ENCODE data around the gene ARHGAP32.
"Not testable (repeated sequence)": the region's sequence is repeated elsewhere in the genome, so short reads cannot be mapped to it uniquely, and the experiment has no call there.

Gene ARHGAP32

GRCh38 chr11:129195682-129196081 is 3.6 kb upstream of the ARHGAP32 start:
- no peak for DNase-seq

- no peak for DNase-seq
Measured at GRCh38 chr11:129191649-129192048, 476 bp downstream of the ARHGAP32 start.

- DNase-seq: no peak
Measured at GRCh38 chr11:129190087-129190486, 2.0 kb downstream of the ARHGAP32 start.

- no peak for DNase-seq
Measured at GRCh38 chr11:129189646-129190045, 2.5 kb downstream of the ARHGAP32 start.

GRCh38 chr11:129185082-129185481 is 7.0 kb downstream of the ARHGAP32 start:
- not testable (repeated sequence) for DNase-seq

- no peak for DNase-seq
Measured at GRCh38 chr11:129184581-129184980, 7.5 kb downstream of the ARHGAP32 start.

- DNase-seq: no peak
Measured at GRCh38 chr11:129167315-129167714, 24.8 kb downstream of the ARHGAP32 start.

GRCh38 chr11:129163714-129164164 is 28.4 kb downstream of the ARHGAP32 start:
- no peak for DNase-seq

GRCh38 chr11:129157080-129157479 is 35.0 kb downstream of the ARHGAP32 start:
- DNase-seq: not testable (repeated sequence)

- no peak for DNase-seq
Measured at GRCh38 chr11:129155745-129156144, 36.4 kb downstream of the ARHGAP32 start.

- DNase-seq: no peak
Measured at GRCh38 chr11:129148487-129148886, 43.6 kb downstream of the ARHGAP32 start.

GRCh38 chr11:129146191-129146590 is 45.9 kb downstream of the ARHGAP32 start:
- DNase-seq: no peak

GRCh38 chr11:129145276-129145675 is 46.8 kb downstream of the ARHGAP32 start:
- no peak for DNase-seq

GRCh38 chr11:129144256-129144655 is 47.9 kb downstream of the ARHGAP32 start:
- DNase-seq: no peak

GRCh38 chr11:129143335-129143734 is 48.8 kb downstream of the ARHGAP32 start:
- DNase-seq: no peak

- DNase-seq: no peak
Measured at GRCh38 chr11:129141748-129142523, 50.2 kb downstream of the ARHGAP32 start.

- no peak for DNase-seq
Measured at GRCh38 chr11:129131316-129131715, 60.8 kb downstream of the ARHGAP32 start.

GRCh38 chr11:129128881-129129620 is 63.1 kb downstream of the ARHGAP32 start:
- DNase-seq: not testable (repeated sequence)

- DNase-seq: no peak
Measured at GRCh38 chr11:129119036-129119435, 73.1 kb downstream of the ARHGAP32 start.

- DNase-seq: peak; percentile 60
Measured at GRCh38 chr11:129117595-129118350, 74.4 kb downstream of the ARHGAP32 start.

- no peak for DNase-seq
Measured at GRCh38 chr11:129115652-129116586, 76.2 kb downstream of the ARHGAP32 start.

- no peak for DNase-seq
Measured at GRCh38 chr11:129109701-129110100, 82.4 kb downstream of the ARHGAP32 start.

All from KG1 (cell line).